Fibroblast of mammary gland (primary cell): ENCODE results near the gene DYNLRB2.

ENCODE experiments used
- DNase-seq: peaks from one replicate; pipeline ENCODE4 v3.0.0-alpha.2; 2010; ENCODE audit warnings: low read depth
- H3K4me3 ChIP-seq: 2 replicates; pipeline ENCODE4 v1.5.1; 2011; ENCODE audit warnings: low read depth, mild to moderate bottlenecking, low read length, moderate library complexity; ENCODE audit not compliant: control insufficient read depth
- CTCF ChIP-seq: conservative IDR thresholded peaks from 2 replicates; pipeline ENCODE4 v1.5.1; 2011; ENCODE audit warnings: low read depth, low read length, inconsistent platforms; ENCODE audit not compliant: control insufficient read depth, insufficient read depth

The DYNLRB2 gene

GRCh38 chr16:80577485-80578280, 36.9 kb downstream of the DYNLRB2 start:
- DNase-seq = no peak
- H3K4me3 ChIP-seq = no peak overlapping the region
- TF ChIP-seq CTCF = no peak

GRCh38 chr16:80580109-80580832, 39.5 kb downstream of the DYNLRB2 start:
- no peak overlapping the region for H3K4me3 ChIP-seq
- no peak for TF ChIP-seq CTCF
- peak; percentile 60 for DNase-seq

- no peak overlapping the region for H3K4me3 ChIP-seq
- no peak for TF ChIP-seq CTCF
- peak; percentile 78 for DNase-seq
Observed at GRCh38 chr16:80583466-80583865, 42.7 kb downstream of the DYNLRB2 start.

- DNase-seq = no peak
- no peak for TF ChIP-seq CTCF
- no peak overlapping the region for H3K4me3 ChIP-seq
Observed at GRCh38 chr16:80585764-80586163, 45.0 kb downstream of the DYNLRB2 start.

GRCh38 chr16:80586476-80586875, 45.7 kb downstream of the DYNLRB2 start:
- no peak for DNase-seq
- no peak for TF ChIP-seq CTCF

GRCh38 chr16:80587071-80587470, 46.3 kb downstream of the DYNLRB2 start:
- no peak overlapping the region for H3K4me3 ChIP-seq
- no peak for TF ChIP-seq CTCF
- no peak for DNase-seq

More at GRCh38 chr16:80586476-80586875, 45.7 kb downstream of the DYNLRB2 start:
- no peak overlapping the region for H3K4me3 ChIP-seq
